NOMO-1 treated with dmso at 0.1 percent for 144 hours (cell line): ENCODE data around the gene PEX1.
"Not testable (repeated sequence)": the region's sequence is repeated elsewhere in the genome, so short reads cannot be mapped to it uniquely, and the experiment has no call there.

Experiments
- DNase-seq: peaks from one replicate; lab custom pipeline; 2025; ENCODE audit not compliant: unreplicated experiment; lab: John Stamatoyannopoulos, UW

PEX1 gene

DNA sequence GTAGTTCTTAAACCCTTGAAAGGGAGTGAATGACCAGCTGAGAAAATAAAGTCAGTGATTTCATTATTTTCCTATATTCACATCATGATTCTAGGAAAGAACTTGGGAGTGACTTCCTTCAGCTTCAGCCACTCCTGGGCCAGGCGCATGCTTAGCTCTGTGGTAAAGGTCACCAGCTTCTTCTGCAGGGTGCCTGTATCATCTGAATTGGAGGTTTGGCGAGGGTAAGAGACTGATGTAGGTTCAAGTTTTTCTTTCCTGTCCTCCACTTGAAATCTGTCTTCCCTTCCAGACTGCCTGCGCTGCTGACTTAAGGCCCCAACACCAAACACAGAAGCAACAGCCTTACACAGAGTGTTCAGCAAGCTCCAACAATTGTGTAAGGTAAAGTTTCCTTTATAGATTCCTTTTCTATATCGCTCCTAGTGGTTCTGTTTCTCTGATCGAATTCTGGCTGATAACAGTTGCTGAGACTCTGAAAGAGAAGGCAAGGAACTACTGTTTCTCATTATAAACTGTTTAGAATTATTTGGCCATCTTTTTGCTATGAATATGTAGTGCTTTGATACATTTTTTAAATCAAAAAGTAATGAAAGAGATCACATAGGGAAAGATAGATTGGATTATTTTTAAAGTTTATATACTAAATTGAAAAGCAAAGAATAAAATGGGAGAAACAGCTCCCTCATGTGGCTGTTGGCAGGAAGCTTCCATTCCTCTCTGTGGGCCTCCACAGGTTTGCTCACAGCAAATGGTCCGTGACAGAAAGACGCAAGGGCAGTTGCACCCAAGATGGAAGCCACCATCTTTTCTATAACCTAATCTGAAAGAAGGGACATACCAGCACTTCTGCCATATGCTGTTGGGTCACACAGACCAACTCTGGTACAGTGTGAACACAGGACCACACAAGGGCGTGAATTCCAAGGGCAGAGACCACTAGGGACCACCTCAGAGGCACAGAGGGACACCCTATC is 67.0 kb downstream of the PEX1 start:
- peak; percentile 8 for DNase-seq

DNA sequence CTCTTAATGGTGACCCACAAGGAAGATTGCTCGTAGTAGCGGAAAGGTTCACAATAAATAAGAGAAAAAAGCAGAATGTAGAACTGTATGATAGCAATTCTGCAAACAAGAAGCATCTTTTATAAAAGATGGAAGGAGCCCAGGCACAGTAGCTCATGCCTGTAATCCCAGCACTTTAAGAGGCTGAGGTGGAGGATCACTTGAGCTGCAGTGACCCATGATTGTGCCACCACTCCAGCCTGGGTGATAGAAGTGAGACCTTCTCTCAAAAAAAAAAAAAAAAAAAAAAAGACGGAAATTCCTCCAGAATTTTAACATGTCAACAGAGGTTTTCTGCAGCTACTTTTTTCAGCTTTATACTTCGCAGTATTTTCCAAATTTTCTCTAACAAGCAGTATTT is 67.8 kb downstream of the PEX1 start:
- no peak for DNase-seq

DNA sequence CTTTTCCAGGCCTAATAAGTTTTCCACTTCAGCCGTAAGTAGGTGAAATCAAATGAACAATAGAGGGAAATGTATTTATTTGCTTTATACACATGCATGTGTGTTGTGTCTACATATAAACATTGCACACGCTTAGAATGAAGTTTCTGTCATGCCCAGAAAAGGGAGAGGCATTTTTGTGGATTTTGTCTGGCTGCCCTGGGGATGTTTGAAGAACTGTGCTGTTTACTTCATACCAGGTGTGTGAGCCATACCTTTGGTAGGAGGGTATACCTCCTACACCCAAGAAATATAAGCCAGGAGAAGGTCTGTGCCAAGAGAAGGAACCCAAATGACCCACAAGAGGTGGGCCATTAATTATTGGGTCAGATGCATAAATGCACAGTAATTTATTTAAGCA is 68.2 kb downstream of the PEX1 start:
- no peak for DNase-seq

DNA sequence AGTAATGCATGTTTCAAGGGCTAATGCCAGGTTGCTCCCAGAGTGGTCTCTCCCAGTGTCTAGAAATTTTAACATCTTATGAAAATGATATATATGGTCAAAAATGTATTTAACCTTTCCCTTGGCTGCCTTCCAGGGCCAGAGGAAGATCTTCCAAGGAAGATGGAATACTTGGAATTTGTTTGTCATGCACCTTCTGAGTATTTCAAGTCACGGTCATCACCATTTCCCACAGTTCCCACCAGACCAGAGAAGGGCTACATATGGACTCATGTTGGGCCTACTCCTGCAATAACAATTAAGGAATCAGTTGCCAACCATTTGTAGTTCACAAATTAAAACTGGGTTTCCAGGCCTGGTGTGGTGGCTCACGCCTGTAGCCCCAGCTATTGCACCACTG is 72.1 kb downstream of the PEX1 start:
- DNase-seq = no peak

DNA sequence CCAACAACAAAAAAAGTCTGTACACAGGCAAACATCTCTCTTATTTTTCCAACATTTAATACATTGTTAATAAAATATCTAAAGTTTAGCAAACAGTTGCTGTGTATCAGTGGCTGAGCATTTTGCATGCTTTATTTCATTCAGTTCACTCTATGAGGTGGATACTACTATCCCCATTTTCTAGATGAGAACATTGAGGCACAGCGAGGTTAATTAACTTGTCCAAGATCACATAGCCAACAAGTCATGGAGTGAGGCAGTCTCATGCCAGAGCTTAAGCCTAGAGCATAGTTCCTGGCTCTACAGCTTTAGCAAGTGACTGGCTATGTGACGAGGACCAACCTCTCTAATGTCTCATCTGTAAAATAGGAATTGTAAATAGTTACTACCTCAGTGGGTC is 76.7 kb downstream of the PEX1 start:
- DNase-seq = no peak

DNA sequence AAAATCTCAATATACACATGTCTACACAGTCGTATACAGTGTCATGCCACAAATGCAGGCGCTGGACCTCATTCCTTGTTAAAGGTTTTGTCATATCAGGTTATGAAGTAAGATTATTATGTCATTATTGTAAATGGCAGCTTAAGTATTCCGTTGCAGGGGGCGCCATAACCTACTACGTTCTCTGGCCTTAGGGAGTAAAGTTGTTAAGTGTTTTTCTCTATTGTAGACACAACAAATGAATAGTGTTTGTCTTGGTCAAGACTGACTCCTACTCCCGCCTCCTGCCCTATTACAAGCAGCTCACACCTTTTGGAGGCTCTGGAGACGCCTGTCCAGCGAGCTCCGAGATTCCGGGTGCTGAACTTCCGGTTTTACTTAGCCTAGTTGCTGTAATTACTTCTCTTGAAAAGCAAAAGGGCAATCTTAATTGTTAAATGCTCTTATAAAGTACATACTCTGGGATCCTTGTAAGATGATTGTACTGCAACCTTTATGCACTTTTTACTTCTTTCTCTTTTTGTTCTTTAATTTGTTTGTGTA is 80.0 kb downstream of the PEX1 start:
- DNase-seq = peak; percentile 95

DNA sequence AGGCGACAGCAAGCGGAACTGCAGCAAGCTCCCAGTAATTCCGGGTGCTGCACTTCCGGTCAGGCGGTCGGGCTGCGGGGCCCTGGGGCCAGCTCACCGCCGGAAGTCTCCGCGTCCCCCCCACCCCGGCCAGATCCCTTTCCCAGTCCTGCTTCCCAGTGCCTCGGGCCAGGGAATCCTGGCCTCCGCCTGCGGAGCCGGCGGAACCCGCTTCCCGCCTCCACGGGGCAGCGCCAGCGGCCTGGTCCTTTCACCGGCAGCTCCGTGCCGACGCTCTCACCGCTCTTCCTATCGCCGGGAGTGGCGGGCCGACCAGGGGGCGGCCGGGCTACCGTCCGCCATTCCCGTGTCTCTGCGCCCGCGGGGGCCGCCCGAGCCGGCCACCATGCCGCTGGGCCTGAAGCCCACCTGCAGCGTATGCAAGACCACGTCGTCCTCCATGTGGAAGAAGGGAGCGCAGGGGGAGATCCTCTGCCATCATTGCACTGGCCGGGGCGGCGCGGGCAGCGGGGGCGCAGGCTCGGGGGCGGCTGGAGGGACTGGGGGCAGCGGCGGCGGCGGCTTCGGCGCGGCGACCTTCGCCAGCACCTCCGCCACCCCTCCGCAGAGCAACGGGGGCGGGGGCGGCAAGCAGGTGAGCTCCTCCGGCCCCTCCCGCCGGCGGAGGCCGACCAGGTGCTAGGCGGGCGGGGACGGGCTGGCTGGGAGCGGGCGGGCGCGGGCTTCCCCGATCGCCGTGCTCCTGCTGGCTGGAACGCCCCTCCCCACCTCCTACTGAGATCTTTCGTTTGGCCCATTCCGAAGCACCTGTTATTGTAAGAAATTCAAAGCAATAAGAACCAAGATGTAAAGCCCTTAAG is 80.7 kb downstream of the PEX1 start, which contains the start of gene GATAD1:
TSS of gene GATAD1 (plus strand) at position 138 of the 860 bp plus-strand sequence. CDS start at position 386, 248 bp downstream.
- peak; percentile 99 for DNase-seq

DNA sequence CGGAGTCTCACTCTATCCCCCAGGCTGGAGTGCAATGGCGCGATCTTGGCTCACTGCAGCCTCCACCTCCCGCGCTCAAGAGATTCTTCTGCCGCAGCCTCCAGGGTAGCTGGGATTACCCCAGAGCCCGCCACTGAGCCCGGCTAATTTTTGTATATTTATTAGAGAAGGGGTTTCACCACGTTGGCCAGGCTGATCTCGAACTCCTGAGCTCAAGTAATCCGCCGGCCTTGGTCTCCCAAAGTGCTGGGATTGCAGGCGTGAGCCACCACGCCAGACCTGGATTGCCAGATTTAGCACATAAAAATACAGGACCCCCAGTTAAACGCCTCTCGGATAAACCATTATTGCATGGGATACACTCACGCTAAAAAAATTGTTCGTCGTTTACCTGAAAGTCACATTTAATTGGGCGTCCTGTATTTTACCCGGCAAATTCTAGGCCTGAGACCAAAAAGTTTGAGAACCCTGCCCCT is 81.4 kb downstream of the PEX1 start:
- no peak for DNase-seq

DNA sequence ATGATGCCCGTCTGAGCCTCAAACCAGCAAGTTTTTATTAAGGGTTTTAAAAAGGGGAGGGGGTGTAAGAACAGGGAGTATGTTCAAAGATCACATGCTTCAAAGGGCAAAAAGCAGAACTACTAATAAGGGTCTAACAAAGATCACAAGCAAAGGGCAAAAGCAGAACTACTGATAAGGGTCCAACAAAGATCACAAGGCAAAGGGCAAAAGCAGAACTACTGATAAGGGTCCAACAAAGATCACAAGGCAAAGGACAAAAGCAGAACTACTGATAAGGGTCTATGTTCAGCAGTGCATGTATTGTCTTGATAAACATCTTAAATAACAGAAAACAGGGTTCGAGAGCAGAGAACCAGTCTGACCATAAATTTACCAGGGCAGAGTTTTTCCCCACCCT is 85.6 kb downstream of the PEX1 start:
- DNase-seq = not testable (repeated sequence)

DNA sequence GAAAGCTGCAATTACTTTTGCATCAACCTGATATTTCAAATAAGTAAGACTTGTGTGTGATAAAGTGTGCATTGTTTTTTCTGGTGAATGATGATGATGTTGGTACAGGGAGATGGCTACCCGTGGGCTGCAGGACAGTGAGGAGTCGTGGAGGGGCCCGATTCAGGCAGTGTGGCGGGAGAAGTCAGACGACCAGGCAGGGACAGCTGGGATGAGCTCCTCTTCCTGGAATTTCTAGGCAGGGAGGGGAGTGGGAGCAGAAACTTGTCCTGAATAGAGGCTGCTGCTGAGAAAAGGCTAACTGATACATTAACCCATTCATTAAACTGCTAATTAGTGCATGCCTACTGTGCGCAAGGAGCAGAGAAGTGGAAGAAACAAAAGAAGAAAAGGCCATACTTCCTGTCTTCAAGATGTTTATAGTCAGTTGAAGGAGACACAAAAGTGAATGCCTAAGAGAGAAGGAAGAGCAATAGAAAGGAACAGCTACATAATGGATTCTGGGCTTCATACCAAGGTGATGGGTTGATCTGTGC is 90.3 kb downstream of the PEX1 start:
- DNase-seq = no peak
